GM23338 (cell line): ENCODE data around the gene HIP1. TPM values are rescaled to one million over a fixed set of nuclear protein-coding genes. Genes with fewer than 3 reads are reported as not detected.
"Not testable (repeated sequence)": the region's sequence is repeated elsewhere in the genome, so short reads cannot be mapped to it uniquely, and the experiment has no call there.

ENCODE experiments used
- ATAC-seq: fragments of 200-7000 bp; cut with Tn5 transposase; 3 replicates; pipeline ENCODE4 v1.9.1; 2020
- DNase-seq: peaks from one replicate; pipeline ENCODE4 v3.0.0-alpha.2; 2015; ENCODE audit warnings: low spot score
- H2AFZ ChIP-seq: fragments of 200-600 bp; sonication (generic); 2 replicates; pipeline ENCODE4 v1.8.0; 2016; ENCODE audit warnings: antibody characterized with exemption, mild to moderate bottlenecking, moderate library complexity
- H3F3A ChIP-seq: fragments of 200-600 bp; sonication (generic); replicated peaks from 2 replicates; pipeline ENCODE4 v1.8.0; 2017; ENCODE audit warnings: antibody characterized with exemption, mixed run types, low read depth
- H3K27ac ChIP-seq: fragments of 200-600 bp; sonication (generic); 2 replicates; pipeline ENCODE4 v1.6.1; 2016; ENCODE audit warnings: low read depth
- H3K27me3 ChIP-seq: fragments of 200-600 bp; sonication (generic); 2 replicates; pipeline ENCODE4 v1.8.0; 2016; ENCODE audit warnings: mild to moderate bottlenecking, mixed run types, moderate library complexity; ENCODE audit not compliant: insufficient read depth
- H3K36me3 ChIP-seq: fragments of 200-600 bp; sonication (generic); 2 replicates; pipeline ENCODE4 v1.8.0; 2016; ENCODE audit warnings: mild to moderate bottlenecking; ENCODE audit not compliant: insufficient read depth
- H3K4me1 ChIP-seq: fragments of 200-600 bp; sonication (generic); 2 replicates; pipeline ENCODE4 v1.8.0; 2016; ENCODE audit warnings: mild to moderate bottlenecking, moderate library complexity; ENCODE audit not compliant: insufficient read depth
- H3K4me2 ChIP-seq: fragments of 200-600 bp; sonication (generic); 2 replicates; pipeline ENCODE4 v1.7.1; 2017; ENCODE audit warnings: mixed run types
- H3K4me3 ChIP-seq: fragments of 200-600 bp; sonication (generic); 2 replicates; pipeline ENCODE4 v1.6.1; 2016; ENCODE audit warnings: mixed run types
- H3K79me2 ChIP-seq: fragments of 200-600 bp; sonication (generic); replicated peaks from 2 replicates; pipeline ENCODE4 v1.8.0; 2017; ENCODE audit warnings: mild to moderate bottlenecking; ENCODE audit not compliant: insufficient read depth
- H3K9me2 ChIP-seq: fragments of 200-600 bp; sonication (generic); 2 replicates; pipeline ENCODE4 v1.8.0; 2017; ENCODE audit not compliant: insufficient read depth
- H4K20me1 ChIP-seq: fragments of 200-600 bp; sonication (generic); replicated peaks from 2 replicates; pipeline ENCODE4 v1.8.0; 2017; ENCODE audit warnings: mild to moderate bottlenecking; ENCODE audit not compliant: insufficient read depth
- H3K27ac Mint-ChIP-seq: 2 replicates; pipeline ENCODE4 v1.8.0; 2020; ENCODE audit warnings: inconsistent platforms, mild to moderate bottlenecking, moderate library complexity, mixed read lengths
- H3K27me3 Mint-ChIP-seq: 3 replicates; pipeline ENCODE4 v1.8.0; 2022; ENCODE audit warnings: low read depth, mild to moderate bottlenecking, moderate library complexity, mixed read lengths, inconsistent platforms; ENCODE audit not compliant: insufficient read depth, poor library complexity
- H3K36me3 Mint-ChIP-seq: 3 replicates; pipeline ENCODE4 v1.8.0; 2021; ENCODE audit warnings: low read depth, mild to moderate bottlenecking, inconsistent platforms, moderate library complexity, mixed read lengths
- H3K4me1 Mint-ChIP-seq: 3 replicates; pipeline ENCODE4 v1.8.0; 2020; ENCODE audit warnings: mild to moderate bottlenecking, inconsistent platforms, mixed read lengths
- H3K4me3 Mint-ChIP-seq: 3 replicates; pipeline ENCODE4 v1.8.0; 2021; ENCODE audit warnings: moderate library complexity, mild to moderate bottlenecking, inconsistent platforms, mixed read lengths
- H3K9me3 Mint-ChIP-seq: 3 replicates; pipeline ENCODE4 v1.8.0; 2020; ENCODE audit warnings: moderate library complexity, mild to moderate bottlenecking, inconsistent platforms, mixed read lengths
- CREB1 ChIP-seq: fragments of 250-450 bp; sonication (Bioruptor Pico); IDR thresholded peaks from 2 replicates; pipeline ENCODE4 v1.5.0; 2020; ENCODE audit warnings: low read depth, mild to moderate bottlenecking, moderate library complexity
- JUNB ChIP-seq: IDR thresholded peaks from one replicate; pipeline ENCODE4 v1.6.1; 2016; ENCODE audit warnings: antibody characterized with exemption; ENCODE audit not compliant: unreplicated experiment
- POLR2AphosphoS5 ChIP-seq: IDR thresholded peaks from 2 replicates; pipeline ENCODE4 v1.6.1; 2016; ENCODE audit warnings: antibody characterized with exemption, low read depth
- ZNF114 ChIP-seq: fragments of 250-450 bp; sonication (Bioruptor Pico); IDR thresholded peaks from 2 replicates; pipeline ENCODE4 v1.5.0; 2020; ENCODE audit warnings: mild to moderate bottlenecking, moderate library complexity
- ZNF331 ChIP-seq: fragments of 250-450 bp; sonication (Bioruptor Pico); IDR thresholded peaks from 2 replicates; pipeline ENCODE4 v1.5.0; 2020; ENCODE audit warnings: low read depth, mild to moderate bottlenecking, moderate library complexity
- long read RNA-seq: library from polyadenylated mRNA; unstranded; transcript quantifications from one replicate; pipeline ENCODE4 v2.0.0, GENCODE V29; 2020; ENCODE audit not compliant: unreplicated experiment
- polyA plus RNA-seq: library from polyadenylated mRNA; unstranded; fragments of >200 nt; fragmentation: Nextera tagmentation; extraction: Ambion mirVana; gene quantifications from 2 replicates; pipeline ENCODE4 v1.2.1, GENCODE V29; 2016
- total RNA-seq: library from RNA; depleted of rRNA; stranded (reverse); fragments of >200 nt; shearing (Covaris generic); gene quantifications from 2 replicates; pipeline ENCODE4 v1.2.3, GENCODE V29; 2014; rRNA removed
- TF ChIP-seq, protein P1 (sequence below): IDR thresholded peaks from 2 replicates; pipeline ENCODE4 v1.6.1; 2016; ENCODE audit warnings: antibody characterized with exemption
- TF ChIP-seq, protein P2 (sequence below): fragments of 250-450 bp; sonication (Bioruptor Pico); IDR thresholded peaks from 2 replicates; pipeline ENCODE4 v1.5.0; 2020; ENCODE audit warnings: mild to moderate bottlenecking, moderate library complexity

The HIP1 gene
- total RNA-seq (59.8 and 80.8 TPM in 2 replicates), polyA plus RNA-seq (23.2 and 24.9 TPM in 2 replicates)
- long read RNA-seq, partial matches to known transcripts = 1 of 9 reads
- long read RNA-seq, other reads (novel, unspliced or antisense) = 7 of 9 reads

DNA sequence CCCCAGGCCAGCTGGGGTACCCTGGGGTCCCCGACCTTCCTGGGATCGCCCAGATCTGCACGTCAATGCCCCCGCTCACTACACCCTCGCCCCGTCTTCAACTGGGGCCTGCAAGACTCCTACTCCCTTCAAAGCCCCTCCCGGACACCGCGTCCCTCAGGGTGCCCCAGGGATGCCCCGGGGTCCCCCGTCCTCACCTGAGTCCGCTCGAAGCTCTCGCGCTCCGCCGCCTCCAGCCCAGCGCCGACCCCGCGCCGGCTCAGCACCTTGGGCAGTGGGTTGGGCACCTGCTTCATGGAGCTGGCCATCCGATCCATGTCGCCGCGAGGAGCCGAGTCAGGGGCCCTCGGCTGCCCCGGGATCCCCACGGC is at the start of gene HIP1:
TSS of gene HIP1 (minus strand) at position 338 of the 371 bp plus-strand sequence. CDS start at position 317, 21 bp downstream.
- Histone ChIP-seq H3K36me3 (no peaks in the 10 kb centered on the region), H3K27me3 (0 out of 2 replicates have a peak, but pooled peaks cover 7% of the 10 kb centered on the region), H3K27ac (no peak within 1 kb of the TSS), H2AFZ (peak within 1 kb of the TSS; percentile 96), H3K4me3 (peak within 1 kb of the TSS; percentile 98), H3K4me2 (peak within 1 kb of the TSS; percentile 99), H3K9me2 (no peaks in the 10 kb centered on the region), H3K79me2 (no peaks in the 10 kb centered on the region), H4K20me1 (no peaks in the 10 kb centered on the region), H3F3A (0 out of 2 replicates have a peak, but pooled peaks cover 5% of the 10 kb centered on the region), H3K4me1 (peaks cover 23% of the 10 kb centered on the region)
- no peak; the same call in 2 of the 3 replicates for ATAC-seq
- Mint-ChIP-seq H3K4me1 (peaks cover 20% of the 10 kb centered on the region), H3K36me3 (no peaks in the 10 kb centered on the region), H3K27me3 (peaks cover 29% of the 10 kb centered on the region), H3K4me3 (peak within 1 kb of the TSS; percentile 93), H3K27ac (0 out of 2 replicates have a peak within 1 kb of the TSS, but pooled peaks have one; percentile 74), H3K9me3 (no peaks in the 10 kb centered on the region; the same call in 2 of the 3 replicates)
- TF ChIP-seq JUNB (no peak), POLR2AphosphoS5 (no peak), CREB1 (CRISPR knock-in tag) (no peak), ZNF114 (CRISPR knock-in tag) (no peak), ZNF331 (CRISPR knock-in tag) (no peak)
- TF ChIP-seq, protein P1, sequence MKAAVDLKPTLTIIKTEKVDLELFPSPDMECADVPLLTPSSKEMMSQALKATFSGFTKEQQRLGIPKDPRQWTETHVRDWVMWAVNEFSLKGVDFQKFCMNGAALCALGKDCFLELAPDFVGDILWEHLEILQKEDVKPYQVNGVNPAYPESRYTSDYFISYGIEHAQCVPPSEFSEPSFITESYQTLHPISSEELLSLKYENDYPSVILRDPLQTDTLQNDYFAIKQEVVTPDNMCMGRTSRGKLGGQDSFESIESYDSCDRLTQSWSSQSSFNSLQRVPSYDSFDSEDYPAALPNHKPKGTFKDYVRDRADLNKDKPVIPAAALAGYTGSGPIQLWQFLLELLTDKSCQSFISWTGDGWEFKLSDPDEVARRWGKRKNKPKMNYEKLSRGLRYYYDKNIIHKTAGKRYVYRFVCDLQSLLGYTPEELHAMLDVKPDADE = no peak
- TF ChIP-seq, protein P2, sequence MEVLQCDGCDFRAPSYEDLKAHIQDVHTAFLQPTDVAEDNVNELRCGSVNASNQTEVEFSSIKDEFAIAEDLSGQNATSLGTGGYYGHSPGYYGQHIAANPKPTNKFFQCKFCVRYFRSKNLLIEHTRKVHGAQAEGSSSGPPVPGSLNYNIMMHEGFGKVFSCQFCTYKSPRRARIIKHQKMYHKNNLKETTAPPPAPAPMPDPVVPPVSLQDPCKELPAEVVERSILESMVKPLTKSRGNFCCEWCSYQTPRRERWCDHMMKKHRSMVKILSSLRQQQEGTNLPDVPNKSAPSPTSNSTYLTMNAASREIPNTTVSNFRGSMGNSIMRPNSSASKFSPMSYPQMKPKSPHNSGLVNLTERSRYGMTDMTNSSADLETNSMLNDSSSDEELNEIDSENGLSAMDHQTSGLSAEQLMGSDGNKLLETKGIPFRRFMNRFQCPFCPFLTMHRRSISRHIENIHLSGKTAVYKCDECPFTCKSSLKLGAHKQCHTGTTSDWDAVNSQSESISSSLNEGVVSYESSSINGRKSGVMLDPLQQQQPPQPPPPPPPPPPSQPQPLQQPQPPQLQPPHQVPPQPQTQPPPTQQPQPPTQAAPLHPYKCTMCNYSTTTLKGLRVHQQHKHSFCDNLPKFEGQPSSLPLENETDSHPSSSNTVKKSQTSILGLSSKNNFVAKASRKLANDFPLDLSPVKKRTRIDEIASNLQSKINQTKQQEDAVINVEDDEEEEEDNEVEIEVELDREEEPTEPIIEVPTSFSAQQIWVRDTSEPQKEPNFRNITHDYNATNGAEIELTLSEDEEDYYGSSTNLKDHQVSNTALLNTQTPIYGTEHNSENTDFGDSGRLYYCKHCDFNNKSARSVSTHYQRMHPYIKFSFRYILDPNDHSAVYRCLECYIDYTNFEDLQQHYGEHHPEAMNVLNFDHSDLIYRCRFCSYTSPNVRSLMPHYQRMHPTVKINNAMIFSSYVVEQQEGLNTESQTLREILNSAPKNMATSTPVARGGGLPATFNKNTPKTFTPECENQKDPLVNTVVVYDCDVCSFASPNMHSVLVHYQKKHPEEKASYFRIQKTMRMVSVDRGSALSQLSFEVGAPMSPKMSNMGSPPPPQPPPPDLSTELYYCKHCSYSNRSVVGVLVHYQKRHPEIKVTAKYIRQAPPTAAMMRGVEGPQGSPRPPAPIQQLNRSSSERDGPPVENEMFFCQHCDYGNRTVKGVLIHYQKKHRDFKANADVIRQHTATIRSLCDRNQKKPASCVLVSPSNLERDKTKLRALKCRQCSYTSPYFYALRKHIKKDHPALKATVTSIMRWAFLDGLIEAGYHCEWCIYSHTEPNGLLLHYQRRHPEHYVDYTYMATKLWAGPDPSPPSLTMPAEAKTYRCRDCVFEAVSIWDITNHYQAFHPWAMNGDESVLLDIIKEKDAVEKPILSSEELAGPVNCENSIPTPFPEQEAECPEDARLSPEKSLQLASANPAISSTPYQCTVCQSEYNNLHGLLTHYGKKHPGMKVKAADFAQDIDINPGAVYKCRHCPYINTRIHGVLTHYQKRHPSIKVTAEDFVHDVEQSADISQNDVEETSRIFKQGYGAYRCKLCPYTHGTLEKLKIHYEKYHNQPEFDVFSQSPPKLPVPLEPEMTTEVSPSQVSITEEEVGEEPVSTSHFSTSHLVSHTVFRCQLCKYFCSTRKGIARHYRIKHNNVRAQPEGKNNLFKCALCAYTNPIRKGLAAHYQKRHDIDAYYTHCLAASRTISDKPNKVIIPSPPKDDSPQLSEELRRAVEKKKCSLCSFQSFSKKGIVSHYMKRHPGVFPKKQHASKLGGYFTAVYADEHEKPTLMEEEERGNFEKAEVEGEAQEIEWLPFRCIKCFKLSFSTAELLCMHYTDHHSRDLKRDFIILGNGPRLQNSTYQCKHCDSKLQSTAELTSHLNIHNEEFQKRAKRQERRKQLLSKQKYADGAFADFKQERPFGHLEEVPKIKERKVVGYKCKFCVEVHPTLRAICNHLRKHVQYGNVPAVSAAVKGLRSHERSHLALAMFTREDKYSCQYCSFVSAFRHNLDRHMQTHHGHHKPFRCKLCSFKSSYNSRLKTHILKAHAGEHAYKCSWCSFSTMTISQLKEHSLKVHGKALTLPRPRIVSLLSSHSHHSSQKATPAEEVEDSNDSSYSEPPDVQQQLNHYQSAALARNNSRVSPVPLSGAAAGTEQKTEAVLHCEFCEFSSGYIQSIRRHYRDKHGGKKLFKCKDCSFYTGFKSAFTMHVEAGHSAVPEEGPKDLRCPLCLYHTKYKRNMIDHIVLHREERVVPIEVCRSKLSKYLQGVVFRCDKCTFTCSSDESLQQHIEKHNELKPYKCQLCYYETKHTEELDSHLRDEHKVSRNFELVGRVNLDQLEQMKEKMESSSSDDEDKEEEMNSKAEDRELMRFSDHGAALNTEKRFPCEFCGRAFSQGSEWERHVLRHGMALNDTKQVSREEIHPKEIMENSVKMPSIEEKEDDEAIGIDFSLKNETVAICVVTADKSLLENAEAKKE (CRISPR knock-in tag) = no peak
- no peak for DNase-seq

DNA sequence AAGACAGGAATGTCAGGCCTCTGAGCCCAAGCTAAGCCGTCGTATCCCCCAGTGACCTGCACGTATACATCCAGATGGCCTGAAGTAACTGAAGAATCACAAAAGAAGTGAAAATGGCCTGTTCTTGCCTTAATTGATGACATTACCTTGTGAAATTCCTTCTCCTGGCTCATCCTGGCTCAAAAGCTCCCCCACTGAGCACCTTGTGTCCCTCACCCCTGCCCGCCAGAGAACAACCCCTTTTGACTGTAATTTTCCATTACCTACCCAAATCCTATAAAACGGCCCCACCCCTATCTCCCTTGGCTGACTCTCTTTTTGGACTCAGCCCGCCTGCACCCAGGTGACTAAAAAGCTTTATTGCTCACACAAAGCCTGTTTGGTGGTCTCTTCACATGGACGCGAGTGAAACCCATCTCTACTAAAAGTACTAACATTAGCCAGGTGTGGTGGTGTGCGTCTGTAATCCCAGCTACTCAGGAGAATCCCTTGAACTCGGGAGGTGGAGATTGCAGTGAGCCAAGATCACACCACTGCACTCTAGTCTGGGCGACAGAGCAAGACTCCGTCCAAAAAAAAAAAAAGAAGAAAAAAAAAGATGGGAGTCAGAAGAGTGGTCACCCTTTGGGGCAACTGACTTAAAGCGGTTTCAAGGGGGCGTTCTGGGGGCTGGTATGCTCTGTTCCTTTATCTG is 49.6 kb upstream of the HIP1 start:
- not testable (repeated sequence) for H3F3A ChIP-seq, H3K9me3 Mint-ChIP-seq, H3K36me3 ChIP-seq, H3K36me3 Mint-ChIP-seq, H3K27me3 Mint-ChIP-seq, H3K4me3 Mint-ChIP-seq, H3K9me2 ChIP-seq, H2AFZ ChIP-seq, H3K27me3 ChIP-seq, H3K79me2 ChIP-seq, H4K20me1 ChIP-seq, H3K27ac Mint-ChIP-seq
- H3K4me1 ChIP-seq = peaks cover 27% of the 10 kb centered on the region
- H3K4me3 ChIP-seq = peak overlapping the region; percentile 19
- H3K27ac ChIP-seq = peak overlapping the region; percentile 97
- DNase-seq = peak; percentile 59
- ATAC-seq = peak; percentile 76
- H3K4me1 Mint-ChIP-seq = peaks cover 11% of the 10 kb centered on the region
- H3K4me2 ChIP-seq = peak overlapping the region; percentile 61

DNA sequence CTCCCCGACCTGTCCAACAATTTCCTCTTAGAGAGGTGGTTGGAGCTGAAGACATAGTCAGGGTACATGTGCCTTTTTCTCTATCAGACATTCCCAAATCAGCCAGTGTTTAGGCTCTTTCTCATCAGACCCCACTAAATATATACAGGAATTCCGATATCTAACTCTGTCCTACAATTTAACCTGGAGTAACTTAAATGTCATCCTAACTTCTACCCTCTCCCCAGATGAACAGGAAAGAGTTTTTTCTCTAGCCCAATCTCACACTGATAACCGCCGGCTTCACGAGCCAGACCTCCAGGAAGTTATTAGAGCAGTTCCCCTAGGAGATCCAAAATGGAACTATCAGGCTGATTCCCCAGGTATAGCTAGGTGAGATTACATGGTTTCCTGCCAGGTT is 44.3 kb upstream of the HIP1 start:
- not testable (repeated sequence) for H4K20me1 ChIP-seq, H3K27ac Mint-ChIP-seq, H3K27me3 ChIP-seq, H3K9me2 ChIP-seq, H3K4me3 ChIP-seq, H3F3A ChIP-seq, H3K79me2 ChIP-seq, H3K4me2 ChIP-seq, ATAC-seq, H3K27me3 Mint-ChIP-seq, H3K36me3 ChIP-seq, H2AFZ ChIP-seq, H3K4me3 Mint-ChIP-seq, DNase-seq, H3K27ac ChIP-seq
- peaks cover 37% of the 10 kb centered on the region for H3K9me3 Mint-ChIP-seq
- H3K4me1 Mint-ChIP-seq = peaks cover 27% of the 10 kb centered on the region
- peaks cover 33% of the 10 kb centered on the region for H3K36me3 Mint-ChIP-seq
- H3K4me1 ChIP-seq = peaks cover 25% of the 10 kb centered on the region
